Neural cell (in vitro differentiated cells): ENCODE results near the gene NGEF. TPM values are rescaled to one million over a fixed set of nuclear protein-coding genes. Genes with fewer than 3 reads are reported as not detected.

Experiments used
- H2AFZ ChIP-seq: fragments of 200-600, 300-800 bp; sonication (generic), shearing (Covaris generic); 2 replicates; pipeline ENCODE4 v1.6.0; 2014; ENCODE audit warnings: low read depth, mild to moderate bottlenecking, antibody characterized with exemption, low read length, moderate library complexity
- H3F3A ChIP-seq: fragments of 200-600 bp; shearing (Covaris generic); 2 replicates; pipeline ENCODE4 v1.6.1; 2016; ENCODE audit warnings: mild to moderate bottlenecking, moderate library complexity, mixed read lengths, antibody characterized with exemption, low read length; ENCODE audit not compliant: insufficient read depth, poor library complexity, severe bottlenecking
- H3K27ac ChIP-seq: fragments of 200-600, 300-800 bp; sonication (generic), shearing (Covaris generic); 2 replicates; pipeline ENCODE4 v1.5.1; 2014; ENCODE audit warnings: mild to moderate bottlenecking, low read length, moderate library complexity
- H3K27me3 ChIP-seq: fragments of 300-800, 200-600 bp; sonication (generic), shearing (Covaris generic); 2 replicates; pipeline ENCODE4 v1.6.0; 2014; ENCODE audit warnings: mild to moderate bottlenecking, low read depth, low read length, moderate library complexity; ENCODE audit not compliant: insufficient read depth
- H3K36me3 ChIP-seq: fragments of 300-800, 200-600 bp; sonication (generic), shearing (Covaris generic); 2 replicates; pipeline ENCODE4 v1.5.1; 2014; ENCODE audit warnings: mild to moderate bottlenecking, antibody characterized with exemption, low read length, moderate library complexity; ENCODE audit not compliant: insufficient read depth
- H3K4me2 ChIP-seq: fragments of 300-800, 200-600 bp; sonication (generic), shearing (Covaris generic); 2 replicates; pipeline ENCODE4 v1.6.0; 2014; ENCODE audit warnings: mild to moderate bottlenecking, low read length
- H3K4me3 ChIP-seq: fragments of 300-800, 200-600 bp; sonication (generic), shearing (Covaris generic); 2 replicates; pipeline ENCODE4 v1.5.1; 2014; ENCODE audit warnings: mild to moderate bottlenecking, low read length, moderate library complexity
- H3K79me2 ChIP-seq: fragments of 200-600 bp; shearing (Covaris generic); replicated peaks from 2 replicates; pipeline ENCODE4 v1.6.0; 2014; ENCODE audit warnings: mild to moderate bottlenecking, low read length, moderate library complexity; ENCODE audit not compliant: insufficient read depth
- H3K9ac ChIP-seq: fragments of 300-800, 200-600 bp; sonication (generic), shearing (Covaris generic); 2 replicates; pipeline ENCODE4 v1.6.1; 2016; ENCODE audit warnings: mild to moderate bottlenecking, low read length, mixed read lengths
- H3K9me2 ChIP-seq: fragments of 200-600 bp; shearing (Covaris generic); 2 replicates; pipeline ENCODE4 v1.6.1; 2016; ENCODE audit warnings: mild to moderate bottlenecking, low read length, mixed read lengths; ENCODE audit not compliant: insufficient read depth
- H3K9me3 ChIP-seq: fragments of 200-600, 300-800 bp; sonication (generic), shearing (Covaris generic); 2 replicates; pipeline ENCODE4 v1.6.1; 2016; ENCODE audit warnings: mild to moderate bottlenecking, mixed run types, low read length, moderate library complexity, mixed read lengths
- H4K20me1 ChIP-seq: fragments of 200-600 bp; shearing (Covaris generic); 2 replicates; pipeline ENCODE4 v1.6.1; 2016; ENCODE audit warnings: mild to moderate bottlenecking, mixed run types; ENCODE audit not compliant: insufficient read depth
- EP300 ChIP-seq: fragments of 450-650 bp; conservative IDR thresholded peaks from 2 replicates; pipeline ENCODE4 v1.6.1; 2014; ENCODE audit warnings: antibody characterized with exemption, mild to moderate bottlenecking, moderate library complexity; ENCODE audit not compliant: poor library complexity, severe bottlenecking
- EZH2 ChIP-seq: fragments of 200-600, 300-800 bp; shearing (Covaris generic), sonication (generic); IDR thresholded peaks from 2 replicates; pipeline ENCODE4 v1.6.1; 2014; ENCODE audit warnings: antibody characterized with exemption, low read length, borderline replicate concordance, mild to moderate bottlenecking; ENCODE audit not compliant: insufficient read depth, poor library complexity, severe bottlenecking
- MXI1 ChIP-seq: fragments of 450-650 bp; conservative IDR thresholded peaks from 2 replicates; pipeline ENCODE4 v1.6.1; 2014; ENCODE audit warnings: antibody characterized with exemption, mild to moderate bottlenecking; ENCODE audit not compliant: poor library complexity, severe bottlenecking
- POLR2AphosphoS5 ChIP-seq: IDR thresholded peaks from 2 replicates; pipeline ENCODE4 v1.6.1; 2012
- RAD21 ChIP-seq: fragments of 450-650 bp; conservative IDR thresholded peaks from 2 replicates; pipeline ENCODE4 v1.6.1; 2014; ENCODE audit warnings: antibody characterized with exemption, mild to moderate bottlenecking, moderate library complexity
- SMC3 ChIP-seq: fragments of 450-650 bp; conservative IDR thresholded peaks from 2 replicates; pipeline ENCODE4 v1.6.1; 2014; ENCODE audit warnings: antibody characterized with exemption, mild to moderate bottlenecking, moderate library complexity; ENCODE audit not compliant: poor library complexity
- TAF1 ChIP-seq: IDR thresholded peaks from 2 replicates; pipeline ENCODE4 v1.6.1; 2012; ENCODE audit warnings: low read depth
- polyA plus RNA-seq: library from polyadenylated mRNA; depleted of rRNA; stranded (reverse); fragments of >200 nt; gene quantifications from 2 replicates; pipeline ENCODE4 v1.2.3, GENCODE V29; 2014
- TF ChIP-seq, protein P1 (sequence below): fragments of 450-650 bp; IDR thresholded peaks from 2 replicates; pipeline ENCODE4 v1.5.1; 2014; ENCODE audit warnings: antibody characterized with exemption, mild to moderate bottlenecking, moderate library complexity; ENCODE audit not compliant: poor library complexity, severe bottlenecking
- TF ChIP-seq, protein P2 (sequence below): IDR thresholded peaks from 2 replicates; pipeline ENCODE4 v1.6.1; 2012; ENCODE audit warnings: borderline replicate concordance

NGEF gene
- polyA plus RNA-seq, 1 donor from 2014 or later, result 5.2 TPM

DNA sequence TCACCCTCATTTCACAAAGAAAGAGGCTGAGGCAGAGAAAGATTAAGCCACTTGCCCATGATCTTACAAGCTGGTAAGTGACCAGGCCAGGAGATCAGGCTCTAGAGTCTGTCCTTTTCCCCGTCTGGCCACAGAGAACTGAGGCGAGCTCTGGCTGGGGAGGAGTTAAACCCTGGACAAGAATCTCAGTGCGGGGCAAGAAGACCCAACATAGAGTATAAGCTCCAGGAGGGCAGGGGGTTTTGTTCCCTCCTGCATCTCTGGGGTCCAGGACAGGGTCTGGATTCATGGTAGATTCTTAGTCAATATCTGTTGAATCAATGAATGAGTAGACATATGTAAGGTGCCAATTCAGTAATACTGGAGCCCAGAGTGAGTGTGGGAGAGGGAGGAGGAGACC is 34.1 kb upstream of the NGEF start:
- Histone ChIP-seq H3K9me3 (no peaks in the 10 kb centered on the region), H3F3A (no peaks in the 10 kb centered on the region), H4K20me1 (no peaks in the 10 kb centered on the region), H3K27ac (no peak overlapping the region), H3K36me3 (no peaks in the 10 kb centered on the region), H2AFZ (no peak overlapping the region), H3K27me3 (no peaks in the 10 kb centered on the region), H3K9ac (no peak overlapping the region), H3K4me2 (no peak overlapping the region), H3K79me2 (no peaks in the 10 kb centered on the region), H3K4me3 (no peak overlapping the region), H3K9me2 (no peaks in the 10 kb centered on the region)
- no peak for TF ChIP-seq POLR2AphosphoS5
- TF ChIP-seq, protein P1, sequence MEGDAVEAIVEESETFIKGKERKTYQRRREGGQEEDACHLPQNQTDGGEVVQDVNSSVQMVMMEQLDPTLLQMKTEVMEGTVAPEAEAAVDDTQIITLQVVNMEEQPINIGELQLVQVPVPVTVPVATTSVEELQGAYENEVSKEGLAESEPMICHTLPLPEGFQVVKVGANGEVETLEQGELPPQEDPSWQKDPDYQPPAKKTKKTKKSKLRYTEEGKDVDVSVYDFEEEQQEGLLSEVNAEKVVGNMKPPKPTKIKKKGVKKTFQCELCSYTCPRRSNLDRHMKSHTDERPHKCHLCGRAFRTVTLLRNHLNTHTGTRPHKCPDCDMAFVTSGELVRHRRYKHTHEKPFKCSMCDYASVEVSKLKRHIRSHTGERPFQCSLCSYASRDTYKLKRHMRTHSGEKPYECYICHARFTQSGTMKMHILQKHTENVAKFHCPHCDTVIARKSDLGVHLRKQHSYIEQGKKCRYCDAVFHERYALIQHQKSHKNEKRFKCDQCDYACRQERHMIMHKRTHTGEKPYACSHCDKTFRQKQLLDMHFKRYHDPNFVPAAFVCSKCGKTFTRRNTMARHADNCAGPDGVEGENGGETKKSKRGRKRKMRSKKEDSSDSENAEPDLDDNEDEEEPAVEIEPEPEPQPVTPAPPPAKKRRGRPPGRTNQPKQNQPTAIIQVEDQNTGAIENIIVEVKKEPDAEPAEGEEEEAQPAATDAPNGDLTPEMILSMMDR, result no peak
- no peak for TF ChIP-seq SMC3
- no peak for TF ChIP-seq EZH2
- no peak for TF ChIP-seq EP300
- no peak for TF ChIP-seq TAF1
- no peak for TF ChIP-seq RAD21
- TF ChIP-seq, protein P2, sequence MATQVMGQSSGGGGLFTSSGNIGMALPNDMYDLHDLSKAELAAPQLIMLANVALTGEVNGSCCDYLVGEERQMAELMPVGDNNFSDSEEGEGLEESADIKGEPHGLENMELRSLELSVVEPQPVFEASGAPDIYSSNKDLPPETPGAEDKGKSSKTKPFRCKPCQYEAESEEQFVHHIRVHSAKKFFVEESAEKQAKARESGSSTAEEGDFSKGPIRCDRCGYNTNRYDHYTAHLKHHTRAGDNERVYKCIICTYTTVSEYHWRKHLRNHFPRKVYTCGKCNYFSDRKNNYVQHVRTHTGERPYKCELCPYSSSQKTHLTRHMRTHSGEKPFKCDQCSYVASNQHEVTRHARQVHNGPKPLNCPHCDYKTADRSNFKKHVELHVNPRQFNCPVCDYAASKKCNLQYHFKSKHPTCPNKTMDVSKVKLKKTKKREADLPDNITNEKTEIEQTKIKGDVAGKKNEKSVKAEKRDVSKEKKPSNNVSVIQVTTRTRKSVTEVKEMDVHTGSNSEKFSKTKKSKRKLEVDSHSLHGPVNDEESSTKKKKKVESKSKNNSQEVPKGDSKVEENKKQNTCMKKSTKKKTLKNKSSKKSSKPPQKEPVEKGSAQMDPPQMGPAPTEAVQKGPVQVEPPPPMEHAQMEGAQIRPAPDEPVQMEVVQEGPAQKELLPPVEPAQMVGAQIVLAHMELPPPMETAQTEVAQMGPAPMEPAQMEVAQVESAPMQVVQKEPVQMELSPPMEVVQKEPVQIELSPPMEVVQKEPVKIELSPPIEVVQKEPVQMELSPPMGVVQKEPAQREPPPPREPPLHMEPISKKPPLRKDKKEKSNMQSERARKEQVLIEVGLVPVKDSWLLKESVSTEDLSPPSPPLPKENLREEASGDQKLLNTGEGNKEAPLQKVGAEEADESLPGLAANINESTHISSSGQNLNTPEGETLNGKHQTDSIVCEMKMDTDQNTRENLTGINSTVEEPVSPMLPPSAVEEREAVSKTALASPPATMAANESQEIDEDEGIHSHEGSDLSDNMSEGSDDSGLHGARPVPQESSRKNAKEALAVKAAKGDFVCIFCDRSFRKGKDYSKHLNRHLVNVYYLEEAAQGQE, result no peak
- no peak for TF ChIP-seq MXI1

DNA sequence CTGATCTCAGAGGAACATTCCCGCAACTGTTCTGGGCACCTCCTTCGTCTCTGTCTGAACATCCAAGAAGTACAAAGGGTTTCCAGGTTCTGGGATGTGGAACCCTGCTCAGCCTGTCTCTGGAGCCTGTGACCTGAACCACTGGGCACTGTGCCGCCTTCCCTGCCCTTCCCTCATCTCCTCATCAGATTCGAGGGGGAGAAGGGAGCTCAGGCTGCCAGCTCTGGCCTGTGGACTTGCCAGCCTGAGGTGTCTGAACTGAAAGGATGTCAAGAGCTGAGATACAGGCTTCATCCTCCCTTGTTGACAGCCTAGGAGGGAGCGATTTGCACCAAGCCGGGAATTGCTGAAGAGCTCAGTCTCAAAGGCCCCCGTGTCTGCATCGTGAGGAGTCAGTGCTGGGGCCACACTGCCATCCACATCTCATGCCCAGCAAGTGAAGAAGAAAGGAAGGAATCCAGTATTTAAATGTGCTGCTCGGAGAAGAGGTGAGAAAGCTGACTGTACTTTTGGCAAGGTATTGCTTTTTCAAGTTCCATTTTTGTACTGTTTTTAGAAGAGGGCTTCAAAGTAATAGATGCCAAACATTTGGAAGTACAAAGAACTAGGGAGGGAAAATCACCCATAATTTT is 32.0 kb upstream of the NGEF start:
- no peaks in the 10 kb centered on the region for H3K27me3 ChIP-seq
- H3K4me3 ChIP-seq, result no peak overlapping the region
- H3K4me2 ChIP-seq, result no peak overlapping the region
- TF ChIP-seq RAD21 (no peak), SMC3 (no peak), TAF1 (no peak), EP300 (no peak), MXI1 (no peak), POLR2AphosphoS5 (no peak), EZH2 (no peak)
- TF ChIP-seq, protein P1, result no peak
- TF ChIP-seq, protein P2, result no peak
- H3K9me2 ChIP-seq, result no peaks in the 10 kb centered on the region
- H2AFZ ChIP-seq, result no peak overlapping the region
- H3F3A ChIP-seq, result no peaks in the 10 kb centered on the region
- H3K79me2 ChIP-seq, result no peaks in the 10 kb centered on the region
- H3K9ac ChIP-seq, result no peak overlapping the region
- H3K27ac ChIP-seq, result no peak overlapping the region
- H3K9me3 ChIP-seq, result no peaks in the 10 kb centered on the region
- H3K36me3 ChIP-seq, result no peaks in the 10 kb centered on the region
- H4K20me1 ChIP-seq, result no peaks in the 10 kb centered on the region
